Stimulated activated naive CD8-positive, alpha-beta T cell treated with anti-CD3 and anti-CD28 coated beads, Interleukin-15, amount 100 ng/mL, for 72 hours (primary cell): ENCODE measurements around the gene RNF126.

Source experiments
- ATAC-seq: fragments of 150-1000 bp; cut with Tn5 transposase; 2 replicates; pipeline ENCODE4 v1.10.0; 2021; ENCODE audit warnings: mild to moderate bottlenecking, moderate library complexity
- DNase-seq, 2 donors: peaks; one replicate each; pipeline ENCODE4 v3.0.0; 2021 to 2022
- H3K27ac Mint-ChIP-seq, 2 donors: one replicate each; pipeline ENCODE4 v1.8.0; 2022; ENCODE audit warnings: mild to moderate bottlenecking in 2 of 2, mixed read lengths in 2 of 2, moderate library complexity in 2 of 2
- H3K27me3 Mint-ChIP-seq: one replicate; pipeline ENCODE4 v1.8.0; 2022; ENCODE audit warnings: mixed read lengths
- H3K4me1 Mint-ChIP-seq: one replicate; pipeline ENCODE4 v1.8.0; 2022; ENCODE audit warnings: mild to moderate bottlenecking, mixed read lengths
- H3K4me3 Mint-ChIP-seq, 2 donors: one replicate each; pipeline ENCODE4 v1.8.0; 2022; ENCODE audit warnings: mild to moderate bottlenecking in 2 of 2, mixed read lengths in 2 of 2, moderate library complexity in 1 of 2
- H3K9me3 Mint-ChIP-seq, 2 donors: one replicate each; pipeline ENCODE4 v1.8.0; 2022; ENCODE audit warnings: mixed read lengths in 2 of 2

The RNF126 gene

DNA sequence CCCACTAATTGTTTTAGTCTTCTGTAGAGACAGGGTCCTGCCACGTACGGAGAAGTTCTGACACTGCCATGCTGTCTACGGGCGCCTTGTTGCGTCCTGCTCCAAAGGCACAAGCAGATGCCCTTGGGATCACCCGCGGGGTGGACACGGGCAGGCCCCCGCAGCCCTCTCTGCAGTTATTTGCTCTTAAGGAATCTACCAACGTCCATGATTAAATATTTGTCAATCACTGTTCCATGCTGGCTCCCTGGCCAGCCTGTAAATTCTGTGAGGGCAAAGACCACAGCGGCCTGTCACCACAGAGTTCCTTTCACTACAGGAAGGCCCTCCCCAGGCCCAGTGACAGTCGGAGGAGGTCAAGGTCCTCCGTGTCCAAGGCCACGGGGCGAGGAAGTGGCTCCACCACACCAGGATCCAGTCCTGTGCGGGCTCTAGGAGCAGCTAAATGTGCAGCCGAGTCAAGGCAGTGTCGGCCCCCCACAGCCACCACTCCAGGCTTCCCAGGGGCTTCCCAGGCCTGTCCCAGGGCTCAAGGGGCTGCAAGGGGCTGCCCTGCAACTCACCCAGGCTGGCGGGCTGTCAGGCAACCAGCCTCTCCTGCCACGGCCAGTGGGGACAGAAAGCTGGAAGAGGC, 2.1 kb downstream of the RNF126 start:
- no peak for DNase-seq
- ATAC-seq = peak; percentile 6
- H3K27me3 Mint-ChIP-seq = no peaks in the 10 kb centered on the region
- peak overlapping the region; percentile 96 to 97 for H3K4me3 Mint-ChIP-seq
- H3K4me1 Mint-ChIP-seq = peaks cover 70% of the 10 kb centered on the region
- H3K9me3 Mint-ChIP-seq = no peaks in the 10 kb centered on the region
- H3K27ac Mint-ChIP-seq = peak overlapping the region; percentile 84 to 98

DNA sequence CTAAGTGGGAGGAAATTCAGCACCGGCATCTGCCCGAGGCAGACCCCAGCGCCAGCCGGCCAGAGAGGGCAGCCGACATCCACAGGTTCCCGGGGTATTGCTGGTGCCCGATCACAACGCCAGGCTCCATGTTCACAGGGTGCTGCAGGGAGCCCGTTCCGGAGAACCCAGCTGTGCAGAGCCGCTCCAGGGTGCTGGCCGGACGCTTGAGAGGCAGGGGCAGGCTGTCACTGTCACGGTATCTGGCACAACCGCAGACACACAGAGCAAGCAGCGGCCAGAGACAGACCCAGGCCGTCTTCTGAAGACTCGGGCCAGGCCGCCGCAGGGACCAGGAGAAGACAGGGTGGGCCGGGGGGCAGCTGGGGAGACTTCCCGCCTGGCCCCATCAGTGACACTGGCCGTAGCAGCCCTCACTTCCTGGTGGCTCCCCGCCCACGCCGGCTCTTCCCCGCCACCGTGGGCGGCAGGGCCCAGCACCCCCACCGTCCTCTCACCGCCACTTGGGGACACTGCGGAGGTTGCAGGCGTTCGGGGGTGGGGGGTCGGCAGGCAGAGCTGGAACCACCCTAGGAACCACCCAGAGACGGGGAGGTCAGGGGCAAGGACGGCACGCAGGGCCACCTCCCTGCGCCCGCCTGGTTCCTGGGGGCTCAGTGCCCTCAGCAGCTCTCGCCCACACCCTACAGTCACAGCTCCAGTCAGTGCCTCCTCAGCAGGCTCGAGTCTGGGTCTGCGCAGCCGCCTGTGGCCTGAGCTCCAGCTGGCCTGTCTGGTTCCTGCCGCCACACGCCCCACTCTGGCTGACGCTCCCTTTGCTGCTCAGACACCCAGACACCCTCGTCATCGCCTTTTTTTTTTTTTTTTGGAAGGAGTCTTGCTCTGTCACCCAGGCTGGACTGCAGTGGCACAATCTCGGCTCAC, 3.8 kb downstream of the RNF126 start:
- ATAC-seq (no peak), DNase-seq (no peak)
- Mint-ChIP-seq H3K9me3 (no peaks in the 10 kb centered on the region), H3K4me1 (peaks cover 73% of the 10 kb centered on the region), H3K27ac (peak overlapping the region; percentile 65 to 95), H3K4me3 (peak overlapping the region; percentile 96 to 97), H3K27me3 (no peaks in the 10 kb centered on the region)

DNA sequence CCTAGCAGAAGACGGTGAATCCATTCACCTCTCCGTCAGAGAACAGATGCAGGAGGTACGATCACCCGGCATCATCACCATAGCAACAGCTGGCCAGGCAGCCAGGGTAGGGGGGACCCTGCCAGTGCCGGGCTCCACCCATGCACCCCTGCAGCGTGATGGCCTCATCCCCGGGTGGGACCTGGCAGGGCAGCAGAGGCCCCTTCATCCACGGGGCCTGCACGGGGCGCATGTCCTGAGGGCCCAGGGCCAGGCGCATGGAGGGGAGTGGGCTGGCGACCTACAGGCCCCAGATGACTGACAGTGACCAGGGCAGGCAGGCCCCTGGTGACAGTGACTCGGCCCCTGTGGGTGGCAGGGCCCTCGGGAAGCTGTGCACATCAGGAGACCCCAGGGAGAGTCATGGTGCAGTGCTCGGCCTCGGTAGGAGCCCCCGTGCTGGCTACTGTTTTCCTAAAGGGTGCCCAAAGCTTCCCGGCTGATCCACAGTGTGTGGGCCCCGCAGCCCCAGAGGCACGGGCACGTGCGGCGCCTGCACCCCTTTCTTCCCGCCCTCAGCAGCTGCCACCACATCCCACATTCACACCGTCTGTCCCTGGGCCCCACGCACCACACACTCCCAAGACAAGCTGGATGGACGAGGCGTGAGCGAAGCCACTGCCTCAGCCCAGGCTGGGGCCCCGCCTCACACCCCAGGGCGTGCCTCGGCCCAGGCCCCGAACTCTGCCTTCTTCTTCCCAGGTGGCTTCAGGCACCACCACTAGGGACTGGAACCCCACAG, 4.8 kb downstream of the RNF126 start:
- Mint-ChIP-seq H3K4me1 (peaks cover 65% of the 10 kb centered on the region), H3K9me3 (no peaks in the 10 kb centered on the region), H3K27ac (peak overlapping the region in 1 of 2 donors; percentile 48), H3K4me3 (peak overlapping the region; percentile 3 to 96), H3K27me3 (no peaks in the 10 kb centered on the region)
- DNase-seq (no peak), ATAC-seq (no peak)

DNA sequence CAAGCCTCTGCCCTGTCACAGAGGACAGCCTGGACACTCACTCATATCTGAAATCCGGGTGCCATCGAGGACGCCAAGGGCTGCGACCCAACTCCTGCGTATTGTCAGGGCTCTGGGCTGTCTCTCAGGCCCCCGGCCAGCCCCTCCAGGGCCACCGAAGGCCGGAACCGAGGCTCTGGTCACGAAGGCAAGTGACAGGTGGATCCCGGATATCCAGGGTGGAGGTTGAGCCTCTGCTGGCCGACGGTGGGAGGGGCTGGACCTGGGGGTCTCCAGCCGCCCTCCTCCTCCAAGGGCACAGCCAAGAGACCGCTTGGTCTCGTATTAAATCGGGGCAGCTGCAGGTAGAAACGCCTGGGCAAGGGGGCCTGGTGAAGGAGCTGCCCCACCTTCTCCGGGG, 5.4 kb downstream of the RNF126 start:
- no peaks in the 10 kb centered on the region for H3K9me3 Mint-ChIP-seq

DNA sequence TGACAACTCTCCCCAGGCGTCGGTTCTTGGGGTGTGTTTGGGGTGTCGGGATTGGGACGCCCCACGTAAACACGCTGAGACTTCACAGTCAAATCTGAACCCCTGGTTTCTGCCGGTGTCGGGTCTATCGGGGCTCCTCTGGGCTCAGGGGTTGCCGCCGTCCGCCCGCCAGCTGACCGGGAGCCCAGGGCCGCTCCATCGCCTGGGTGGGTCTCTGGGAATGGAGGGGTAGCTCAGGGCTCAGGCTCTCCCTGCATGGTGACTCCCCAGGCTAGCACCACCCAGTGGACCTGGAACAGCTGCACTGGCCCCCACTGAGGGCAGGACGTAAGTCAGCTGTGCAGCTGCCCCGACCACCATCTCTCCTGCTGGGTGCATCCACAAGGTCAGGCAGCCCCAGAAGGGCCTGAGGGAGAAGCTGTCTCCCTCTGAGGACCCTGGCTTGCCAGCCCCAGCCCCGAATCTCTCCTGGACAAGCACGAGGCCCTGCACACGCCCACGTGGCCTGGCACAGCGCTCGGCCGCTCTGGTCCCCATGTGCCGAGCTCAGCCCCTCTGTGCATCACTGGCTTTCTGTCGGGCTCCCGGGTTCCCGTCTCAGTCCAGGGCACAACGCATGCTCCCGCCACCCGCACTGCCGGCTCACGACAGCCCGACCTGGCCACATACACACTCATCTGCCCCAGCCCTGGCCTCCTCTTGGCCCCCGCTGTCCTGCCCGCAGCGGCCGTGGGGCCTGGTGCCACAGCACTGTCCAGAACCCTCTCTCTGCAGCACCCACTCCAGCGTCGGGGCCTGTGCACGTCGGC, 6.1 kb downstream of the RNF126 start:
- no peak for DNase-seq
- no peak for ATAC-seq
- no peak overlapping the region for H3K4me3 Mint-ChIP-seq
- no peaks in the 10 kb centered on the region for H3K27me3 Mint-ChIP-seq
- no peaks in the 10 kb centered on the region for H3K9me3 Mint-ChIP-seq
- H3K4me1 Mint-ChIP-seq = peaks cover 64% of the 10 kb centered on the region
- peak overlapping the region; percentile 33 to 94 for H3K27ac Mint-ChIP-seq

More for the DNA sequence above, 5.4 kb downstream of the RNF126 start:
- Mint-ChIP-seq H3K27ac (peak overlapping the region in 1 of 2 donors; percentile 94), H3K27me3 (no peaks in the 10 kb centered on the region), H3K4me1 (peaks cover 64% of the 10 kb centered on the region), H3K4me3 (no peak overlapping the region)
- no peak for ATAC-seq
- DNase-seq = no peak

DNA sequence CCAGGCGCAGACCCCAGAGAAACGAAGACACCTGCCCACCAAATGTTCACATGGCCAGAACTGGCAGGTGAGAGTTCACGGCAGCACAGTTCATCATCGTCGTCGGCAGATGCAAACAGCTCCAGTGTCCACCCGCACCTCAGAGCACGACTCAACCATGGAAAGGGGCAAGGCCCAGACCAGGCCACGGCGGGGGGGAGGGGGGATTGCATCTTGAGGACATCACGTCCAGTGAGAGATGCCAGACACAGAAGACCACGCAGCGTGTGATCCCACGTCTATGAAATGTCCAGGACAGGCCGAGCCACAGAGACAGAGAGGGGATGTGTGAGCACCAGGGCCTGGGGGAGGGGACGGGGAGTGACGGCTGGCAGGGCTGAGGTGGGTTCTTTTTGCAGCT, 7.3 kb downstream of the RNF126 start:
- Mint-ChIP-seq H3K4me1 (peaks cover 58% of the 10 kb centered on the region), H3K4me3 (no peak overlapping the region), H3K27ac (peak overlapping the region in 1 of 2 donors; percentile 69), H3K27me3 (no peaks in the 10 kb centered on the region), H3K9me3 (no peaks in the 10 kb centered on the region)
- no peak for DNase-seq
- ATAC-seq = no peak

DNA sequence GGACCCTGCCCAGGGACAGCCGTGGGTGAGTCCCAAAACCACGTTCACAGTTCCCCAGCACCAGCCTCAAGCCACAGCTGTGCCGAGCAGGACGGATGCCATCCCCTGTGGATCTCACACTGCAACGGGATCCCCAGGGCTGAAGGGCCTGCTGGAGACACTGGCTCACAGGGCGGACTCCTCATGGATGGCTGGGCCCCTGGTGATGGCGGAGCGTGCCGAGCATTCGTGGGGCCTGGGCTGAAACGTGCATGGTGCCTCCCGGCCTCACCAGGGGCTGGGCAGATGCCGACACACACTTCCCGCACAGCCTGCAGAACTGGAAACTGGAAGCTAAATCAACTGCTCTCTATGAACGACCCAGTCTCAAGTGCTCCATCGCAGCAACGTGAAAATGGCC, 9.6 kb downstream of the RNF126 start:
- ATAC-seq (no peak), DNase-seq (no peak)
- Mint-ChIP-seq H3K4me3 (no peak overlapping the region), H3K9me3 (no peaks in the 10 kb centered on the region), H3K27ac (no peak overlapping the region), H3K27me3 (no peaks in the 10 kb centered on the region), H3K4me1 (peaks cover 36% of the 10 kb centered on the region)

DNA sequence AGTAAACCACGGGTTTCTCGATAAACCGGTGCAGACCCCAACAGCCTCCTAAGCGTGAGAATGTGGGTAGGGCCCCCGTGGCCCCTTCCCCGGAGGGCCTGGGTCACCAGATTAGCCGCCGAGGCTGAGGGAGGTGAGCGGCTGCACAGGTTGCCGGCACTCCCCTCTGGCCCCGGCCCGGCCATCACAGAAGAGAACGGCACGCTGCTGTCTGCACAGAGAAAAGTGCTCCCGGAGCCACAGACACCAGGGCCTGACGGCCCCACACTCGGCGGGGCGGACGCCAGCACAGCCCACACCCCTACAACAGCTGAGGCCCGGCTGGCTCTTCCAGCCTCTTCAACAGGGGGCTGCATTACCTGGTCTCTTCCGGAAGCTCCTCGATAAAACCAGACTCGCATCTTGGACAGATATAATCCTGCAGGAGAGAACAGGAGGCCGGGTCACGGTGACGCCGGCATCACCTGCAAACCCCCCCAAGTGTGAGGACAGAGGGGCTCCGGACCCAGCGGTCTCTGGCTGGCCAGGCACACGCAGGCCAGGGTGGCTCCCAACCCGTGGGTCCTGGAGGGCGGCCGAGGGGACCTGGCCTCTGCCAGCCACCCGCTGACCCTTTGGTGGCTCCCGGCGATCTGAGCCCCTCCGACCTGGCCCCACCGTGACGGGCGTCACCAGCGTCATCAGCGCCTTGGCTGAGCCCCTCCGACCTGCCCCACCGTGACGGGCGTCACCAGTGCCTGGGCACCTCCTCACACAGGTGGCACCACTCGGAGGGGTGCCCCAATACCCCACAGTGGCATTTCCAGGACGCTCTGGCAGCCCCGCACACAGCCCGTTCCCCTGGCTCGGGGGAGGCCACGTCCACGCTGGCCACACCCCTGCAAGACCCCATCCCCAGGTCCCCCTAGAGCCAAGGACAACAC, 10.3 kb downstream of the RNF126 start:
- Mint-ChIP-seq H3K9me3 (no peaks in the 10 kb centered on the region), H3K4me1 (peaks cover 31% of the 10 kb centered on the region), H3K27me3 (no peaks in the 10 kb centered on the region), H3K27ac (no peak overlapping the region), H3K4me3 (no peak overlapping the region)
- ATAC-seq (peak; percentile 17), DNase-seq (no peak)

DNA sequence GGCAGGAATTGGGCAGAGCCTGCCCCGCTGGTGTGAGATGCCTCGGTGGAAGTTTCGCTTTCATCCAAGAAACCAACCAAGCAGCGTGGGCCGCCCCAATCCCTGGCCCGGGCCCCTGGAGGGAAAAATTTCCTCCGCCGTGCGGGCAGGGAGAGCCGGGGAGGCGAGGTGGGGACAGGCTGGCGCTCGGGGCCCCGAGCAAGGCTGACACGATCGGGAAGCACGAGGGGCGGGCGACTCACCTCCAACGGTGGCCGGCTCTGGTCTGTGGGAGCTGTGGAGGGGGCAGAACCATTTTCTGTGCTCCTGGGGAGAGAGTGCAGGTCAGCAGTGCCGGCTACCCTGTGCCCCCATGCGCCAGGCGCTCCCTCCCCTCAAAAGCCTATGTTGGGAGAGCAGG, 11.0 kb downstream of the RNF126 start:
- Mint-ChIP-seq H3K27me3 (no peaks in the 10 kb centered on the region), H3K4me3 (no peak overlapping the region), H3K9me3 (no peaks in the 10 kb centered on the region), H3K27ac (no peak overlapping the region), H3K4me1 (peaks cover 24% of the 10 kb centered on the region)
- ATAC-seq = no peak
- no peak for DNase-seq

DNA sequence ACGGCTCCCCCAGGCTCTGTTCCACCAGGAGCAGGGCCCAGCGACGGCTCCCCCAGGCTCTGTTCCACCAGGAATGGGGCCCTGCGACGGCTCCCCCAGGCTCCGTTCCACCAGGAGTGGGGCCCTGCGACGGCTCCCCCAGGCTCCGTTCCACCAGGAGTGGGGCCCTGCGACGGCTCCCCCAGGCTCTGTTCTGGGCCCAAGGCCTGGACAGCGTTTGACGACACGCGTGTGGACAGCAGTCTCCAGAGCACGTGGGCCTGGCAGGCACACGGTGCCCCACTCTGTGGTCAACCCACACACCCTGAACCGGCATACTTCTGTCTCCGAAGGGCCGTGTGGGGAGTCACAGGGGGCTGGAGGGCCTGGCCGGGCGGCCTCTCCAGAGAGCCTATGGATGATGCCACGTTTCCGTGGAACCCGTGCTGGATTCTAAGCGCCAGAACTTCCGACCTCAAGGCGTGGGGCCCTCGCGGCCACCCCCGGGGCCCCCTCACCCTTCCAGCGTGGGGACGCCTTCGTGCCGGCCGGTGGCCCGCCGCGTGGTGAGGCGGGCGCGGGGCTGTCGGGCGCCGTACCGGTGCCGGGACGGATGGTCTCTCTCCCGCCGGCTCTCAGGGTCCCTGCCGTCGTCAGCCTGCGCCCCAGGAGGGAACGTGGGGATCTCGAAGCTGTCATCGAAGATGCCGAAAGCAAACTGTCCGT, 11.7 kb downstream of the RNF126 start:
- no peak overlapping the region for H3K27ac Mint-ChIP-seq

DNA sequence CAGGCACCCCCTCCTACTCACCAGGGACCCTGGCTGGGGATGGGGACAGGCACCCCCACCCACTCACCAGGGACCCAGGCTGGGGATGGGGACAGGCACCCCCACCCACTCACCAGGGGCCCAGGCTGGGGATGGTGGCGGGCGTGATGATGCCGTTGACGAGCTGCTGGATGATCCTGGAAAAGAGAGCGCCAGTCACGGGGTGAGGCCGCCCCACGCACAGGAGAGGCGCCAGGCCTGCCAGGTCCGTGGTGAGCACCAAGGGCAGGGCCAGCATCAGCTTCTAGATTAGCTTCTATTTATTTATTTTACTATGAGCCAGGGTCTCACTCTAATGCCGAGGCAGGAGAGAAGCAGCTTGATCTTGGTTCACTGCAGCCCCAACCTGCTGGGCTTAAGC, 12.9 kb downstream of the RNF126 start:
- no peaks in the 10 kb centered on the region for H3K9me3 Mint-ChIP-seq
- DNase-seq = no peak
- H3K4me3 Mint-ChIP-seq = no peak overlapping the region
- ATAC-seq = no peak
- H3K27me3 Mint-ChIP-seq = no peaks in the 10 kb centered on the region
- H3K4me1 Mint-ChIP-seq = peaks cover 7% of the 10 kb centered on the region
- no peak overlapping the region for H3K27ac Mint-ChIP-seq

More for the DNA sequence above, 11.7 kb downstream of the RNF126 start:
- H3K27me3 Mint-ChIP-seq = no peaks in the 10 kb centered on the region
- peaks cover 18% of the 10 kb centered on the region for H3K4me1 Mint-ChIP-seq
- no peak overlapping the region for H3K4me3 Mint-ChIP-seq
- no peak for ATAC-seq
- no peak for DNase-seq
- no peaks in the 10 kb centered on the region for H3K9me3 Mint-ChIP-seq

DNA sequence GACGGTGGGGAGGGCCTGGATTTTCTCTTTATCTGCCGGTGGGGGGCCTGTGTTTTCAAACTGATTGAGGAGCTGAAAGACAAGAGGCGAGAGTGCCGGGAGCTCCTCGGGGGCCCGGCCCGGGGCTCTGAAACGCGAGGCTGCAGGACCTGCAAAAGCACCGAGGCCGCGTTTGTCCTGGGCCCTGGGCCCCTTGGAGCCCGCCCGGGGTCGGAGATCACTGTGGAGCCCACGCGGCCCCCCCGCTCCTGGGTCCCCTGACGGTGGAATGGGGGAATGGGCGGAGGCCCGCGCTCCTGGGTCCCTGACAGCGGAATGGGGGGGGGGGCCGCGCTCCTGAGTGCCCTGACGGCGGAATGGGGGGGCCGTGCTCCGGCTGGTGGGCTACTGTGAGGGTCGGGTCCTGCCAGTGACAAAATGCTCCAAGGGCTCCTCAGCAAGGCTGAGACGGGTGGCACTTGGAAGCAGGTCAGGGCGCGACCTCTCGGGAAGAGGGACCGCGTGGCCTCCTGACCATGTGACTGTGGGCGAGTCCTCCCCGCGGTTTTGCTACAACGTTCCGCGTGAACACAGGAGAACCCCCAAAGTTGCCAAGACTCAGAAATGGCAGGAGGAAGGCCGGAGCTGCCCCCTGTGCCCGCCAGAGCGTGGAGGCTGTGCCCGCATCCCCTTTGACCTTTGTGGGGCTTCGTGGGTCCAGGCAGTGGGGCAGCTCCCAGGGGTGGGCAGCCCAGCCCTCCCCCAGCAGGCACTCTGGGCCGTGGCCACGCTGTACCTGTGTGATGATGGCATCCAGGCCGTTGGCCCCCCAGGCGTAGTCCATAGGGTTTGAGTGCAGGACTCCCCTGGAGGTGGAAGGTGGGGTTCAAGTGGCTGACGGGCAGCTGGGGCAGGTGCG, 13.9 kb downstream of the RNF126 start:
- Mint-ChIP-seq H3K27me3 (no peaks in the 10 kb centered on the region), H3K27ac (no peak overlapping the region), H3K4me1 (no peaks in the 10 kb centered on the region), H3K9me3 (no peaks in the 10 kb centered on the region), H3K4me3 (no peak overlapping the region)
- ATAC-seq (no peak), DNase-seq (no peak)

DNA sequence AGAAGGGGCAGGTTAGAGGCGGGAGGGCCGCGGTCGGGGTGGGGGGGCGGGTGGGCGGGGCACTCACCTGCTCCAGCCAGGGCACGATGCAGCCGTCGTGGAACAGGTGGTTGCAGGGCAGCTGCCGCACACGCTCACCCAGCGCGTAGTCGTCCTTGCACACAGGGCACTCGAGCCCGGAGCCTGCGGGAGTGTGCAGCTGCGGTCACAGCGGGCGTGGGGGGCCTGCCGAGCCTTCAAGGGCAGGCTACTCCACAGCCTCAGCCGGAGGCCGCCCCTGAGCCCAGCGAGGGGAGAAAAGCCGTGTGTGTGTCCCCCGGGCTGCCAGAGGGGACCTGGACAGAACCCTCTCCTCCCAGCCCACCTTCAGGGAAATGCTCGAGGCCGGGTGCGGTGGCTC, 14.7 kb downstream of the RNF126 start:
- H3K4me3 Mint-ChIP-seq = no peak overlapping the region
- no peak overlapping the region for H3K27ac Mint-ChIP-seq

More for the DNA sequence above, 14.7 kb downstream of the RNF126 start:
- ATAC-seq (no peak), DNase-seq (no peak)
- Mint-ChIP-seq H3K4me1 (no peaks in the 10 kb centered on the region), H3K27me3 (no peaks in the 10 kb centered on the region), H3K9me3 (no peaks in the 10 kb centered on the region)
